ENCODE measurements around the gene CSRNP3. TPM values are rescaled to one million over a fixed set of nuclear protein-coding genes. Genes with fewer than 3 reads are reported as not detected.

CSRNP3 gene
- total RNA-seq, 4 donors from 2014 or later: 1.0 to 44.1 (median 4.3) TPM

GRCh38 chr2:165624470-165624800 is 154.9 kb downstream of the CSRNP3 start:
- H3K9me3 ChIP-seq: no peaks in the 10 kb centered on the region
- H3K27me3 ChIP-seq: no peaks in the 10 kb centered on the region
- DNase-seq: no peak
- H3K36me3 ChIP-seq: no peaks in the 10 kb centered on the region
- no peak for TF ChIP-seq CTCF (IDR thresholded peaks at IDR 0.05)
- TF ChIP-seq POLR2A (IDR thresholded peaks at IDR 0.05): no peak
- H3K27ac ChIP-seq: no peak overlapping the region
- H3K4me1 ChIP-seq: no peaks in the 10 kb centered on the region
- intact Hi-C loops (cut with DNase I; ENCODE audit: low total_unique reads): no loop called here
- no peak overlapping the region for H3K4me3 ChIP-seq

GRCh38 chr2:165627470-165627869 is 158.0 kb downstream of the CSRNP3 start:
- no peaks in the 10 kb centered on the region for H3K27me3 ChIP-seq
- no peaks in the 10 kb centered on the region for H3K9me3 ChIP-seq
- intact Hi-C loops (cut with DNase I; ENCODE audit: low total_unique reads): no loop called here
- H3K36me3 ChIP-seq: no peaks in the 10 kb centered on the region
- no peak for TF ChIP-seq CTCF (IDR thresholded peaks at IDR 0.05)
- no peak for TF ChIP-seq POLR2A (IDR thresholded peaks at IDR 0.05)
- H3K4me3 ChIP-seq: no peak overlapping the region
- no peak overlapping the region for H3K27ac ChIP-seq
- H3K4me1 ChIP-seq: no peaks in the 10 kb centered on the region
- DNase-seq: no peak

- Histone ChIP-seq H3K27ac (no peak overlapping the region), H3K4me3 (no peak overlapping the region), H3K27me3 (no peaks in the 10 kb centered on the region), H3K9me3 (no peaks in the 10 kb centered on the region), H3K4me1 (no peaks in the 10 kb centered on the region), H3K36me3 (no peaks in the 10 kb centered on the region)
- TF ChIP-seq CTCF (IDR thresholded peaks at IDR 0.05): no peak
- TF ChIP-seq POLR2A (IDR thresholded peaks at IDR 0.05): no peak
- intact Hi-C loops (cut with DNase I; ENCODE audit: low total_unique reads): no loop called here
- DNase-seq: no peak
Observed at GRCh38 chr2:165629776-165630175, 160.3 kb downstream of the CSRNP3 start.

- H3K27me3 ChIP-seq: no peaks in the 10 kb centered on the region
- no peaks in the 10 kb centered on the region for H3K36me3 ChIP-seq
- DNase-seq: no peak
- no peaks in the 10 kb centered on the region for H3K4me1 ChIP-seq
- intact Hi-C loops (cut with DNase I; ENCODE audit: low total_unique reads): no loop called here
- no peak overlapping the region for H3K4me3 ChIP-seq
- TF ChIP-seq POLR2A (IDR thresholded peaks at IDR 0.05) (no peak), CTCF (IDR thresholded peaks at IDR 0.05) (no peak)
- no peaks in the 10 kb centered on the region for H3K9me3 ChIP-seq
- H3K27ac ChIP-seq: no peak overlapping the region
Observed at GRCh38 chr2:165630236-165630635, 160.7 kb downstream of the CSRNP3 start.

- intact Hi-C loops (cut with DNase I; ENCODE audit: low total_unique reads): no loop called here
- H3K27ac ChIP-seq: no peak overlapping the region
- no peaks in the 10 kb centered on the region for H3K4me1 ChIP-seq
- H3K27me3 ChIP-seq: no peaks in the 10 kb centered on the region
- no peaks in the 10 kb centered on the region for H3K9me3 ChIP-seq
- no peak overlapping the region for H3K4me3 ChIP-seq
- TF ChIP-seq POLR2A (IDR thresholded peaks at IDR 0.05) (no peak), CTCF (IDR thresholded peaks at IDR 0.05) (no peak)
- H3K36me3 ChIP-seq: no peaks in the 10 kb centered on the region
- no peak for DNase-seq
Observed at GRCh38 chr2:165631089-165631488, 161.6 kb downstream of the CSRNP3 start.

Data from uterus (tissue), 4 donors.